SHP77 (cell line): ENCODE measurements around the gene OCRL.
"Not testable (repeated sequence)": the region's sequence is repeated elsewhere in the genome, so short reads cannot be mapped to it uniquely, and the experiment has no call there.

Experiments used
- DNase-seq, 2 experiments: peaks; one replicate each; lab custom pipeline; 2025; lab: John Stamatoyannopoulos, UW

Gene OCRL

GRCh38 chrX:129534816-129535578 is 5.1 kb upstream of the OCRL start:
- no peak for DNase-seq

- DNase-seq: no peak
Observed at GRCh38 chrX:129540722-129541184, 694 bp downstream of the OCRL start.

- DNase-seq: no peak
Observed at GRCh38 chrX:129544780-129545179, 4.7 kb downstream of the OCRL start.

- no peak for DNase-seq
Observed at GRCh38 chrX:129545408-129545807, 5.3 kb downstream of the OCRL start.

GRCh38 chrX:129549124-129549523 is 9.1 kb downstream of the OCRL start:
- no peak for DNase-seq

GRCh38 chrX:129553619-129554288 is 13.7 kb downstream of the OCRL start:
- DNase-seq: no peak

- DNase-seq: not testable (repeated sequence)
Observed at GRCh38 chrX:129554816-129555215, 14.8 kb downstream of the OCRL start.

GRCh38 chrX:129556806-129557315 is 16.8 kb downstream of the OCRL start:
- DNase-seq: no peak

GRCh38 chrX:129557844-129558480 is 17.9 kb downstream of the OCRL start:
- no peak for DNase-seq

GRCh38 chrX:129559783-129560182 is 19.7 kb downstream of the OCRL start:
- DNase-seq: no peak

GRCh38 chrX:129561453-129561852 is 21.4 kb downstream of the OCRL start:
- DNase-seq: no peak

GRCh38 chrX:129564345-129564744 is 24.3 kb downstream of the OCRL start:
- not testable (repeated sequence) for DNase-seq

GRCh38 chrX:129565046-129565650 is 25.1 kb downstream of the OCRL start:
- no peak for DNase-seq

GRCh38 chrX:129566073-129566472 is 26.0 kb downstream of the OCRL start:
- no peak for DNase-seq

- DNase-seq: no peak
Observed at GRCh38 chrX:129568349-129568748, 28.3 kb downstream of the OCRL start.

- no peak for DNase-seq
Observed at GRCh38 chrX:129572422-129572821, 32.4 kb downstream of the OCRL start.

- DNase-seq: not testable (repeated sequence)
Observed at GRCh38 chrX:129573652-129574051, 33.6 kb downstream of the OCRL start.

GRCh38 chrX:129574214-129574613 is 34.2 kb downstream of the OCRL start:
- DNase-seq: no peak

GRCh38 chrX:129576539-129576938 is 36.5 kb downstream of the OCRL start:
- no peak for DNase-seq

- DNase-seq: no peak
Observed at GRCh38 chrX:129577473-129577872, 37.4 kb downstream of the OCRL start.

GRCh38 chrX:129577877-129578276 is 37.8 kb downstream of the OCRL start:
- DNase-seq: no peak

GRCh38 chrX:129581904-129582303 is 41.8 kb downstream of the OCRL start:
- no peak for DNase-seq
